ENCODE measurements around the gene PTPRK. TPM values are rescaled to one million over a fixed set of nuclear protein-coding genes. Genes with fewer than 3 reads are reported as not detected.

The PTPRK gene
- polyA plus RNA-seq, 1 experiment = 37.8 TPM

GRCh38 chr6:128167552-128167951 is 352.8 kb downstream of the PTPRK start:
- no peak overlapping the region for H3K27ac ChIP-seq (ENCODE audit: low read depth, low read length)
- no peak for TF ChIP-seq CTCF (IDR thresholded peaks at IDR 0.05; ENCODE audit: low read depth, low read length)
- no peaks in the 10 kb centered on the region for H3K27me3 ChIP-seq (ENCODE audit: control insufficient read depth, insufficient read depth, low read length)
- H3K4me3 ChIP-seq (ENCODE audit: low read depth, low read length) = no peak overlapping the region
- CTCF ChIA-PET = no interaction called here
- H3K9me3 ChIP-seq (ENCODE audit: control insufficient read depth, insufficient read depth, low read length) = no peaks in the 10 kb centered on the region
- POLR2A ChIA-PET = no interaction called here
- no peak for DNase-seq (ENCODE audit: low read depth, low spot score)

GRCh38 chr6:128164254-128164653 is 356.1 kb downstream of the PTPRK start:
- Histone ChIP-seq H3K27me3 (ENCODE audit: control insufficient read depth, insufficient read depth, low read length) (no peaks in the 10 kb centered on the region), H3K9me3 (ENCODE audit: control insufficient read depth, insufficient read depth, low read length) (no peaks in the 10 kb centered on the region), H3K27ac (ENCODE audit: low read depth, low read length) (no peak overlapping the region), H3K4me3 (ENCODE audit: low read depth, low read length) (no peak overlapping the region)
- DNase-seq (ENCODE audit: low read depth, low spot score) = no peak
- no peak for TF ChIP-seq CTCF (IDR thresholded peaks at IDR 0.05; ENCODE audit: low read depth, low read length)
- ChIA-PET CTCF (no interaction called here), POLR2A (no interaction called here)

GRCh38 chr6:128162423-128162822 is 358.0 kb downstream of the PTPRK start:
- POLR2A ChIA-PET = no interaction called here
- no peaks in the 10 kb centered on the region for H3K9me3 ChIP-seq (ENCODE audit: control insufficient read depth, insufficient read depth, low read length)
- CTCF ChIA-PET = interaction anchor here (0.8 kb wide), 1 partner anchor 354 kb away, joined by 3 read pairs; no protein-coding TSS in a partner anchor
- H3K27ac ChIP-seq (ENCODE audit: low read depth, low read length) = no peak overlapping the region
- H3K4me3 ChIP-seq (ENCODE audit: low read depth, low read length) = no peak overlapping the region
- no peak for TF ChIP-seq CTCF (IDR thresholded peaks at IDR 0.05; ENCODE audit: low read depth, low read length)
- no peak for DNase-seq (ENCODE audit: low read depth, low spot score)
- H3K27me3 ChIP-seq (ENCODE audit: control insufficient read depth, insufficient read depth, low read length) = no peaks in the 10 kb centered on the region

GRCh38 chr6:128161839-128162238 is 358.6 kb downstream of the PTPRK start:
- no peaks in the 10 kb centered on the region for H3K9me3 ChIP-seq (ENCODE audit: control insufficient read depth, insufficient read depth, low read length)
- DNase-seq (ENCODE audit: low read depth, low spot score) = no peak
- ChIA-PET CTCF (interaction anchor here (0.8 kb wide), 1 partner anchor 355 kb away, joined by 3 read pairs; no protein-coding TSS in a partner anchor), POLR2A (no interaction called here)
- H3K27me3 ChIP-seq (ENCODE audit: control insufficient read depth, insufficient read depth, low read length) = no peaks in the 10 kb centered on the region
- no peak for TF ChIP-seq CTCF (IDR thresholded peaks at IDR 0.05; ENCODE audit: low read depth, low read length)
- H3K4me3 ChIP-seq (ENCODE audit: low read depth, low read length) = no peak overlapping the region
- no peak overlapping the region for H3K27ac ChIP-seq (ENCODE audit: low read depth, low read length)

GRCh38 chr6:128161263-128161662 is 359.1 kb downstream of the PTPRK start:
- ChIA-PET CTCF (no interaction called here), POLR2A (no interaction called here)
- Histone ChIP-seq H3K9me3 (ENCODE audit: control insufficient read depth, insufficient read depth, low read length) (no peaks in the 10 kb centered on the region), H3K27ac (ENCODE audit: low read depth, low read length) (no peak overlapping the region), H3K4me3 (ENCODE audit: low read depth, low read length) (no peak overlapping the region), H3K27me3 (ENCODE audit: control insufficient read depth, insufficient read depth, low read length) (no peaks in the 10 kb centered on the region)
- DNase-seq (ENCODE audit: low read depth, low spot score) = no peak
- no peak for TF ChIP-seq CTCF (IDR thresholded peaks at IDR 0.05; ENCODE audit: low read depth, low read length)
